ENCODE measurements around the gene HNMT. TPM values are rescaled to one million over a fixed set of nuclear protein-coding genes. Genes with fewer than 3 reads are reported as not detected.

The HNMT gene
- total RNA-seq, 5 donors from 2014 or later (not counting 1 experiment from before 2014, with no cell fraction given), result 0.15 to 0.39 (median 0.22) TPM; not detected in 2

DNA sequence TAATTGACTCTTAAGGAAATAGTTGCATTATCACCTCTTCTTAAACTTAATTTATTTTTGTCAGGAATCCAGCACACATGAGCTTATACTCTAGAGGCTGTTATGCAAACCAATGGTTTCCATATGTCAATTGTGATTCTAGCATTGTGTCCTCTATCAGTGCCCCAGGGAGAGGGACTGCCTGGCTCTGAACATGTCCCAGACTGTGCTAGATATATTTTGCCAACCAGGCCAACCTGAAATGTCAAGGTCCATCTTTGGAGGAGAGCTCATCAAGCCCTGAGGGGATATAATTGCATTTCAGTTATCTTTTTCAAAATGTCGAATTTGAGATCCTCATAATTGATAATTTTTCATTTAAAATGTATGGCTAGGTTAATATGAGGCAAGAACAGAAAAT is 34.2 kb downstream of the HNMT start:
- Histone ChIP-seq H3K4me1 (ENCODE audit: control insufficient read depth in 1 of 2, extremely low read depth in 1 of 2, insufficient read depth in 2 of 2, low read length in 2 of 2) (no peaks in the 10 kb centered on the region), H3K27ac (ENCODE audit: low read length) (no peak overlapping the region), H3K27me3 (replicated peaks in 1 of 2; ENCODE audit: control insufficient read depth in 2 of 2, extremely low read depth in 1 of 2, insufficient read depth in 2 of 2, low read length in 1 of 2) (no peaks in the 10 kb centered on the region), H3K9me3 (no peaks in the 10 kb centered on the region), H3K36me3 (ENCODE audit: control insufficient read depth in 2 of 2, extremely low read depth in 1 of 2, insufficient read depth in 1 of 2, low read length in 1 of 2) (no peaks in the 10 kb centered on the region), H3K4me3 (ENCODE audit: control insufficient read depth in 1 of 2, extremely low read depth in 1 of 2, low read length in 1 of 2) (no peak overlapping the region)
- H3K36me3 Mint-ChIP-seq, result no peaks in the 10 kb centered on the region
- no peaks in the 10 kb centered on the region for H3K4me1 Mint-ChIP-seq
- CTCF ChIA-PET, result no interaction called here
- H3K27me3 Mint-ChIP-seq, result no peaks in the 10 kb centered on the region
- H3K9me3 Mint-ChIP-seq, result peaks cover under 1 to 14% (median 5%) of the 10 kb centered on the region in 3 donors
- H3K27ac Mint-ChIP-seq, result no peak overlapping the region
- no peak overlapping the region for H3K4me3 Mint-ChIP-seq
- POLR2A ChIA-PET, result interaction anchor here in 1 of 2 donors (0.7 kb wide), 1 partner anchor 189 kb away, joined by 4 read pairs; no protein-coding TSS in a partner anchor
- WGBS (ENCODE audit: insufficient coverage), result no CpG with 5 or more reads among the region's 1 CpG
- DNase-seq, result no peak
- ATAC-seq (replicated peaks in 1 of 4), result no peak

DNA sequence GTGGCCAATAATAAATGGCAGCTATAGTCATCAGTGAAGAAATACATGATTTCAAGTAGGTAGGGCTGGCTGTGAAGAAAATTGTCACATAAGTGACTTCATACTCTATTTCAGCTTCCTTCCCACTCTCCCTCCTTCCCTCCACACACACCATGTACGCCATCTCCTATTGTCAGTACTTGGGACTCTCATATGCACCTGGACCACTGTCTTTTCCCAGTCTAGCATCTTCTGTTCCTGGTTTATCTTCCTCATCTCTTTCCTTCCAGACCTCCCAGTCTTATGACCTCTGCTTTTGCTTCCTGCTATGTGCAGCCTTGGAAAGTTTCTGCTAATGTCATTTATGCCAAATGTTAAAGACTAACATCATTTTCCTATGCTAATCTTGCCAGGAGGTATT is 35.0 kb downstream of the HNMT start:
- no peak overlapping the region for H3K27ac Mint-ChIP-seq
- Histone ChIP-seq H3K27me3 (replicated peaks in 1 of 2; ENCODE audit: control insufficient read depth in 2 of 2, extremely low read depth in 1 of 2, insufficient read depth in 2 of 2, low read length in 1 of 2) (no peaks in the 10 kb centered on the region), H3K4me3 (ENCODE audit: control insufficient read depth in 1 of 2, extremely low read depth in 1 of 2, low read length in 1 of 2) (no peak overlapping the region), H3K9me3 (no peaks in the 10 kb centered on the region), H3K4me1 (ENCODE audit: control insufficient read depth in 1 of 2, extremely low read depth in 1 of 2, insufficient read depth in 2 of 2, low read length in 2 of 2) (no peaks in the 10 kb centered on the region), H3K36me3 (ENCODE audit: control insufficient read depth in 2 of 2, extremely low read depth in 1 of 2, insufficient read depth in 1 of 2, low read length in 1 of 2) (no peaks in the 10 kb centered on the region), H3K27ac (ENCODE audit: low read length) (no peak overlapping the region)
- peaks cover 0 to 18% (median 5%) of the 10 kb centered on the region in 3 donors for H3K9me3 Mint-ChIP-seq
- 63% methylated on average over 1 of the region's 1 CpG for WGBS (ENCODE audit: insufficient coverage)
- H3K4me1 Mint-ChIP-seq, result no peaks in the 10 kb centered on the region
- H3K4me3 Mint-ChIP-seq, result no peak overlapping the region
- DNase-seq (no peak), ATAC-seq (replicated peaks in 1 of 4) (no peak)
- no peaks in the 10 kb centered on the region for H3K36me3 Mint-ChIP-seq
- H3K27me3 Mint-ChIP-seq, result no peaks in the 10 kb centered on the region
- ChIA-PET CTCF (no interaction called here), POLR2A (no interaction called here)

DNA sequence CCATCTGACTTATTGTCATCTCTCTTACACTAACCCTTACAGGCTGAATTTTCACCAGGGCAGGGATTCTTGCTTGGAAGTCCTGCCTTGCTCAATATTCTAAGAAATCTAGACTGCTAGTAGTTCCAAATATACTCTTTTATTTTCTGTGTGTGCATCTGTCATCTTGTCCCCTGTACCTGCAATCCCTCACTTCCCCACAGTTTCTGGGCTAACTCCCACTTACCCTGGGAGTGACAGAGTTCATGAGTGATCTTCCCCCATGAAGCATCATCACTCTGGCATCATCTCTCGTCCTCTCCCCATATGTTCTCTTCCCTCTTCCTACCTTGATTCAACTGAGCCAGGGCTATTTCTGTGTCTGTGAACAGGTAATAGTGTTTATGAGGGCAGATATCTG is 35.7 kb downstream of the HNMT start:
- ATAC-seq (replicated peaks in 1 of 4), result no peak
- H3K4me1 ChIP-seq (ENCODE audit: control insufficient read depth in 1 of 2, extremely low read depth in 1 of 2, insufficient read depth in 2 of 2, low read length in 2 of 2), result no peaks in the 10 kb centered on the region
- no peaks in the 10 kb centered on the region for H3K27me3 ChIP-seq (replicated peaks in 1 of 2; ENCODE audit: control insufficient read depth in 2 of 2, extremely low read depth in 1 of 2, insufficient read depth in 2 of 2, low read length in 1 of 2)
- H3K4me1 Mint-ChIP-seq, result no peaks in the 10 kb centered on the region
- H3K27ac Mint-ChIP-seq, result no peak overlapping the region
- no peak overlapping the region for H3K27ac ChIP-seq (ENCODE audit: low read length)
- H3K9me3 ChIP-seq, result no peaks in the 10 kb centered on the region
- ChIA-PET CTCF (no interaction called here), POLR2A (no interaction called here)
- peaks cover 0 to 18% (median 2%) of the 10 kb centered on the region in 3 donors for H3K9me3 Mint-ChIP-seq
- no peaks in the 10 kb centered on the region for H3K36me3 Mint-ChIP-seq
- no peak overlapping the region for H3K4me3 Mint-ChIP-seq
- H3K36me3 ChIP-seq (ENCODE audit: control insufficient read depth in 2 of 2, extremely low read depth in 1 of 2, insufficient read depth in 1 of 2, low read length in 1 of 2), result no peaks in the 10 kb centered on the region
- no CpG with 5 or more reads among the region's 1 CpG for WGBS (ENCODE audit: insufficient coverage)
- no peak for DNase-seq
- H3K4me3 ChIP-seq (ENCODE audit: control insufficient read depth in 1 of 2, extremely low read depth in 1 of 2, low read length in 1 of 2), result no peak overlapping the region
- no peaks in the 10 kb centered on the region for H3K27me3 Mint-ChIP-seq

- H3K27me3 ChIP-seq (replicated peaks in 1 of 2; ENCODE audit: control insufficient read depth in 2 of 2, extremely low read depth in 1 of 2, insufficient read depth in 2 of 2, low read length in 1 of 2), result no peaks in the 10 kb centered on the region
- Mint-ChIP-seq H3K36me3 (no peaks in the 10 kb centered on the region), H3K4me3 (no peak overlapping the region), H3K4me1 (no peaks in the 10 kb centered on the region), H3K27me3 (no peaks in the 10 kb centered on the region), H3K27ac (no peak overlapping the region), H3K9me3 (peaks cover 0 to 18% (median 2%) of the 10 kb centered on the region in 3 donors)
- no peak for DNase-seq
- H3K36me3 ChIP-seq (ENCODE audit: control insufficient read depth in 2 of 2, extremely low read depth in 1 of 2, insufficient read depth in 1 of 2, low read length in 1 of 2), result no peaks in the 10 kb centered on the region
- no peaks in the 10 kb centered on the region for H3K9me3 ChIP-seq
- POLR2A ChIA-PET, result no interaction called here
- H3K27ac ChIP-seq (ENCODE audit: low read length), result no peak overlapping the region
- no peaks in the 10 kb centered on the region for H3K4me1 ChIP-seq (ENCODE audit: control insufficient read depth in 1 of 2, extremely low read depth in 1 of 2, insufficient read depth in 2 of 2, low read length in 2 of 2)
- no peak for ATAC-seq (replicated peaks in 1 of 4)
- H3K4me3 ChIP-seq (ENCODE audit: control insufficient read depth in 1 of 2, extremely low read depth in 1 of 2, low read length in 1 of 2), result no peak overlapping the region
- CTCF ChIA-PET, result no interaction called here
These were observed 36.5 kb downstream of the HNMT start for GRCh38 chr2:138000796-138001195.

DNA sequence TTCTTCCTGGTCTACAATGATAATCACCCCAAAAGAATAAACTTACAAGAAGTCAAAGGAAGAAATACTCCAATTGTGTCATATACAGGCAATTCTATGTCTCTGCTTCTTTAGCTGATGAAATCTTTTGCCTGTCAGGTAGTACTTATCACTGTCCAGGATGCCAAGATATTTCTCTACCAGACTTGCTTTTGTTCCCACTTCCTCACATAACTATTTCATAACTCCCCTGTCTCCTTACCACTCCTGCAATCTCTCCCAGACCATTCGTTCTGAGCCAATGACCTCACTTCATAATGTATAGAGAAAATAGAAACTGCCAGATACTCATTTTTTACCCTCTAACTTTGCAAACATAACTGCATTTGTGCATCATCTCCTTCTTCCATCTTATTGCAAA is 39.1 kb downstream of the HNMT start:
- CTCF ChIA-PET, result no interaction called here
- no peaks in the 10 kb centered on the region for H3K27me3 ChIP-seq (replicated peaks in 1 of 2; ENCODE audit: control insufficient read depth in 2 of 2, extremely low read depth in 1 of 2, insufficient read depth in 2 of 2, low read length in 1 of 2)
- DNase-seq (no peak), ATAC-seq (replicated peaks in 1 of 4) (no peak)
- H3K4me1 ChIP-seq (ENCODE audit: control insufficient read depth in 1 of 2, extremely low read depth in 1 of 2, insufficient read depth in 2 of 2, low read length in 2 of 2), result no peaks in the 10 kb centered on the region
- WGBS (ENCODE audit: insufficient coverage), result no CpG with 5 or more reads among the region's 1 CpG
- Mint-ChIP-seq H3K9me3 (peaks cover 2 to 13% (median 9%) of the 10 kb centered on the region in 3 donors), H3K36me3 (no peaks in the 10 kb centered on the region), H3K4me1 (no peaks in the 10 kb centered on the region), H3K27me3 (no peaks in the 10 kb centered on the region), H3K27ac (no peak overlapping the region), H3K4me3 (no peak overlapping the region)
- H3K4me3 ChIP-seq (ENCODE audit: control insufficient read depth in 1 of 2, extremely low read depth in 1 of 2, low read length in 1 of 2), result no peak overlapping the region
- no peaks in the 10 kb centered on the region for H3K9me3 ChIP-seq
- POLR2A ChIA-PET, result no interaction called here
- H3K36me3 ChIP-seq (ENCODE audit: control insufficient read depth in 2 of 2, extremely low read depth in 1 of 2, insufficient read depth in 1 of 2, low read length in 1 of 2), result no peaks in the 10 kb centered on the region
- no peak overlapping the region for H3K27ac ChIP-seq (ENCODE audit: low read length)

GRCh38 chr2:138007431-138007830 is 43.2 kb downstream of the HNMT start:
- no CpG with 5 or more reads among the region's 2 CpGs for WGBS (ENCODE audit: insufficient coverage)
- ChIA-PET CTCF (interaction anchor here in 1 of 2 donors (0.6 kb wide), 1 partner anchor 22 kb away, joined by 3 read pairs; no protein-coding TSS in a partner anchor), POLR2A (no interaction called here)
- no peaks in the 10 kb centered on the region for H3K4me1 ChIP-seq (ENCODE audit: control insufficient read depth in 1 of 2, extremely low read depth in 1 of 2, insufficient read depth in 2 of 2, low read length in 2 of 2)
- no peaks in the 10 kb centered on the region for H3K36me3 Mint-ChIP-seq
- no peaks in the 10 kb centered on the region for H3K27me3 ChIP-seq (replicated peaks in 1 of 2; ENCODE audit: control insufficient read depth in 2 of 2, extremely low read depth in 1 of 2, insufficient read depth in 2 of 2, low read length in 1 of 2)
- peaks cover 0 to 9% (median 6%) of the 10 kb centered on the region in 3 donors for H3K9me3 Mint-ChIP-seq
- H3K9me3 ChIP-seq, result no peaks in the 10 kb centered on the region
- no peak overlapping the region for H3K4me3 ChIP-seq (ENCODE audit: control insufficient read depth in 1 of 2, extremely low read depth in 1 of 2, low read length in 1 of 2)
- no peak for DNase-seq
- H3K27me3 Mint-ChIP-seq, result no peaks in the 10 kb centered on the region
- no peak for ATAC-seq (replicated peaks in 1 of 4)
- no peaks in the 10 kb centered on the region for H3K36me3 ChIP-seq (ENCODE audit: control insufficient read depth in 2 of 2, extremely low read depth in 1 of 2, insufficient read depth in 1 of 2, low read length in 1 of 2)
- no peak overlapping the region for H3K4me3 Mint-ChIP-seq
- no peak overlapping the region for H3K27ac Mint-ChIP-seq
- H3K27ac ChIP-seq (ENCODE audit: low read length), result no peak overlapping the region
- no peaks in the 10 kb centered on the region for H3K4me1 Mint-ChIP-seq

- CTCF ChIA-PET, result no interaction called here
- Histone ChIP-seq H3K36me3 (ENCODE audit: control insufficient read depth in 2 of 2, extremely low read depth in 1 of 2, insufficient read depth in 1 of 2, low read length in 1 of 2) (no peaks in the 10 kb centered on the region), H3K9me3 (no peaks in the 10 kb centered on the region), H3K27ac (ENCODE audit: low read length) (no peak overlapping the region), H3K4me1 (ENCODE audit: control insufficient read depth in 1 of 2, extremely low read depth in 1 of 2, insufficient read depth in 2 of 2, low read length in 2 of 2) (no peaks in the 10 kb centered on the region), H3K4me3 (ENCODE audit: control insufficient read depth in 1 of 2, extremely low read depth in 1 of 2, low read length in 1 of 2) (no peak overlapping the region), H3K27me3 (replicated peaks in 1 of 2; ENCODE audit: control insufficient read depth in 2 of 2, extremely low read depth in 1 of 2, insufficient read depth in 2 of 2, low read length in 1 of 2) (no peaks in the 10 kb centered on the region)
- ATAC-seq (replicated peaks in 1 of 4), result no peak
- peaks cover 0 to 9% (median 0%) of the 10 kb centered on the region in 3 donors for H3K9me3 Mint-ChIP-seq
- H3K36me3 Mint-ChIP-seq, result no peaks in the 10 kb centered on the region
- POLR2A ChIA-PET, result no interaction called here
- no peak overlapping the region for H3K27ac Mint-ChIP-seq
- 86% methylated on average over 1 of the region's 1 CpG for WGBS (ENCODE audit: insufficient coverage)
- no peak for DNase-seq
- no peaks in the 10 kb centered on the region for H3K27me3 Mint-ChIP-seq
- no peak overlapping the region for H3K4me3 Mint-ChIP-seq
- no peaks in the 10 kb centered on the region for H3K4me1 Mint-ChIP-seq
These were observed 45.3 kb downstream of the HNMT start for GRCh38 chr2:138009622-138010021.

Measured in T-cell (primary cell).